GDM1 (cell line): ENCODE results near the gene VEPH1.

Experiments used
- DNase-seq: peaks from one replicate; lab custom pipeline; 2025; lab: John Stamatoyannopoulos, UW

The VEPH1 gene

DNA sequence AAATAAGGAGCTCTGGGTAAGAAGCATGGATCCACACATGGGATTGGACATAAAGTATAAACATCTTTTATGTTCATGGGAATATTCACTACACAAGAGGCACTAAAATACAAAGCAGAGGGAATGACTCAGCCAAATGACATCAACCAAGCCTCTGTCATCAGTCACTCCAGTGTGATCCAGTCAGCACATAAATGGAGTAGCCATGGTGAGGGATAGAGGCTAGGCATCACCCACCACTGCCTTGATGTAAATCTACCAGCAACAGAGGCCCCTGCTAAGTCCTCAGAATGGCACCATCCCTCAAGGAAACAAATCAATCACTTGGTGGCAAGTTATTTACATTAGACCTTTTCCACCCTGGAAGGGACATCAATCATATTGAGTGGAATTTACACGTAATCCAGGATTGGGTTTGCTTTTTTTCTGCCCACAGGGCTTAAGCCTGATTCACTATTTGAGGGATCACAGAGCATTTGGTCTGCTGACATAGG, 27.2 kb downstream of the VEPH1 start:
- no peak for DNase-seq

DNA sequence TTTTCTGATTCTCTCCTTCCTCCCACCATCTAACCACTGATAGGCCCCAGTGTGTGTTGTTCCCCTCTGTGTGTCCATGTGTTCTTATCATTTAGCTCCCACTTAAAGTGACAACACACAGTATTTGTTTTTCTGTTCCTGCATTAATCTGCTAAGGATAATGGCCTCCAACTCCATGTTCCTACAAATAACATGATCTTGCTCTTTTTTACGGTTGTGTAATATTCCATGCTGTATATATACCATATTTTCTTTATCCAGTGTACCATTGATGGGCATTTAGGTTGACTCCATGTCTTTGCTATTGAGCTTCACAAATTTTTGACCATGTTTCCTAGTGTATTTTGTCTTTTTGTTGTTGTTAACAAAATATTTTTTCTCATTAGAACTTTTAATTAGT, 30.6 kb downstream of the VEPH1 start:
- no peak for DNase-seq

DNA sequence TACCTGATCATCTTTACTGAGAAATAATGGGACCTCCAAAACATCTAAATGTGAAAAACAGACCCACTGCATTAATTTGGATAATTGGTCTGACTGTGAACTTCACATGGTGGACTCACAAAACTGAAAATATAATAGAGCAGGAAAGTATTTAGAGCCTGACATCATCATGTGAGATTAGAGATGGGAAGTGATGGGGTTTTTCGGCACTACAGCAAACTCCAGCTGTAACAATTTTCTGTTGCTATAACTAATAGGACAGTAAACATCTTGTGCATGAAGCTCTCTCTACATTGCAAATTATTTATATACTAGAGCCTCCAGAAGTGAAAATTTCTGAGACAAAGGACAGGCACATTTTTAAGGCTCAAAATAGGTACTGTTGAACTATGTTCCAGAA, 32.2 kb downstream of the VEPH1 start:
- DNase-seq, result no peak

DNA sequence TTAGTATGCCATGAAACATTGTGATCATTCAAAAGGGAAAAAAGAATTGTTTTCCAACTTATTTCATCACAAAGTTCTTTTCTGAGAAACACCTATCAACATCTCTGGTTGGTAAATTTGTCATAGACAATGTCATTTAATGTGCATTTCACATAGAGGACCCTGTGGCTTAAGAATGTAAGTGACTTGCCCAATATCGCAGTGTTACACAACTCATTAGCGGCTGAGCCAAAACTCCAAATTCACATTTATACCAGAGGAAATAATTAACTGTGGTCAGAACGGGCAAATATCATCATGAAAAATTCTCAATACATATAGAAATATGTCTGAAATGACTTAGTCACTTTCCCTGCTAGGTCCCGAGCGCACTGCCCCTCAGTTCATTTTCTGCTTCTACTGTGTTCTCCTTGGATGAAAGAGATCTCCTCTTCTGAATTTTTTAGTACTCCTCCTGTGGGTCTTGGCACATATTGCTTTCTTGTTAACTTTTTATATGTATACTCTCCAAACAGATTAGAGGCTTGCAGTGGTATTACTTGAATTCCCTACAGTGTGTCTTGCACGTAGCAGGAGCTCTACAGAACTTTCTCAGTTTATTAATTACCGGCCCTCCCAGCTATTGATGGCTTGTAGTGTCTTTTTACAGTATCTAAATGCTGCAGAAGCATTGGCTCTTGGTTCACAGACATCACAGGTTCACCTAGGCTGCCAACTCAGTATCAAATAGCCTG, 33.5 kb downstream of the VEPH1 start:
- DNase-seq, result no peak

DNA sequence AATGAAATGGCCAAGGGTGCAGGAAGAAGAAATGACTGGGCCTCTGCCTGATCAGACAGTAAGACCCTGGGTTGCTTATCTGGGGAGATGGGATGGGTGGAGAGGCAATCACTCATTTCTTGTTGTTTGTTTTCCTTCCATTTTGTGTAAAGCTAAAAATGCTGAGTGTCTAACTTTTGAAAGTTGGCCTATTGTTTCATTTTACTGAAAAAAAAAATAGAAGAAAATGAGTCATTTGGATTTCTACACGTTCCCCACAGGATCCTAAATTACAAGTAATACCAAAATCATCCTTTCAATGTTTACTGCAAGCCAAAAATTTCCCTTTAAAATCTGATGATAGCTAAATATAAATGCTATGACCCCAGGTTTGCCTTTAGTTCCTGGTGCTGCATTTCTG, 36.0 kb downstream of the VEPH1 start:
- no peak for DNase-seq

DNA sequence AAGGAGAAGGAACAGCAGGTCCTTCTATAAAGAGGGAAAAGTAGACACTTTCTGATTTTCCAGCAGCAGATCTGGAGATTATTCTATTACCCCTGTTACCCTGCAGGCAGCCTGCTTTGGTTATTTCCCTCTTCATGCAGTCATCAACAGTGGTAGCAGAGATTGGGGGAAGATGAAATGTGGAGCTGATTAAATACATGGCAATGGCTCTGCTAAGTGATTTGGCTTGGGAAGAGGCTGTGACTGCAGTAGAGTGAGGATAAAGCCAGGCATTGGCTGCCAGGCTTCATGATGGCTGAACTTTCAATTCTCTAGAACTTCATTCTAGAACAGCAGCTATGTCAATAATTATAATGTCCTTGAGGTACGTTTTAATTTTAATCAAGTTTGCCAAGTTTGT, 37.5 kb downstream of the VEPH1 start:
- no peak for DNase-seq

DNA sequence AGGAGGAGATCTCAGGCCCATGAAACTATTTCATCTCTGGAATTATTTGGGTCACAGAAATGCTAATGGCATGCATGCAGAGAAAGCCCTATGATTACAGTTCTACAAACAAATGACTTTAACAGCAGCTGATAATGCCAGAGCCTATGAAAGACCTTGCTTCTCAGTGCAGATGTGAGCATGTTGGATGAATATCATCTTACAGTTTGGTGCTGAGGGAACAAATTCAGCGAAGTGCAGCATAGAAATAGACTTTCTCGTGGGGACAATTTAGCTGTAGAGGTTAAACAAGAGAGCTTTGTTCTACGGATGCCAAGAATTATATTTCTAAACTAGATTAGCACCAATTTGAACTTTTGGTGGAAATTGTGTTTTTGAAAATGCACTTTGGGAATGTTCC, 38.9 kb downstream of the VEPH1 start:
- DNase-seq, result no peak

DNA sequence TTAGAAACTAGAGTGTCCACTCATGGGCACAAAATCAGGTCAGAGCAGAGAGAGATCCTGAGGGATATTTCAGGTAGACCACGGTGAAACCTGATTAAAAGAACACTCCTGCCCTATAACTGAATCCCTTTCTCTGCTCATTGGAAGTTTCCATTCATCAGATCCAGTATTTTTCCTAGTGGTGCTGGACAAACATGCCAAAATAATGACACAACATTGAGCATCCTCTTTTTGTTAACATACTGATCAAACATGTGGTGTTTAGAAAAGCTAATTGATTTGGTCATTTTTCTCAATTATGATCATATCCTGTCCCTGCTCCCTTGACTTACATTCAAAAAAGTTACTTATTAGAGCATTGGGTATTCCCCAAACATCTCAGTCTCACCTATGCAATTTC, 39.4 kb downstream of the VEPH1 start:
- no peak for DNase-seq

DNA sequence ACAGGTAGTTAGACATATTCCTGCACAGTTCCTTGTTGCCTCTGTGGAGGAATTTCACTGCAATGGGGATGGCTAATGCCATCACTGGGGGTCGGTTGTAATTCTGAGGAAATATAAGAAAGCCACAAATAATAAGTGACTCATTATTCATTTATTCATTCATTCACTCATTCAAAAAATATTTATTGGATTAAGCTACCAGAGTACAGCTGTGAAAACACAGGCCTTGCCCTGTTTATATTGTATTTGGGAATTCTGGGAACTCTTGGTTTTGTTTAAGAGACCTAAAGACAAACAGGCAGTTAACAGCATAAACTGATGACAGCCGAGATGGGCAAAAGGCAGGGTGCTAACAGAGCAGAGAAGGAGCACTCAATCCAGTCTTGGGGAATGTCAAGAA, 43.0 kb downstream of the VEPH1 start:
- DNase-seq, result no peak

DNA sequence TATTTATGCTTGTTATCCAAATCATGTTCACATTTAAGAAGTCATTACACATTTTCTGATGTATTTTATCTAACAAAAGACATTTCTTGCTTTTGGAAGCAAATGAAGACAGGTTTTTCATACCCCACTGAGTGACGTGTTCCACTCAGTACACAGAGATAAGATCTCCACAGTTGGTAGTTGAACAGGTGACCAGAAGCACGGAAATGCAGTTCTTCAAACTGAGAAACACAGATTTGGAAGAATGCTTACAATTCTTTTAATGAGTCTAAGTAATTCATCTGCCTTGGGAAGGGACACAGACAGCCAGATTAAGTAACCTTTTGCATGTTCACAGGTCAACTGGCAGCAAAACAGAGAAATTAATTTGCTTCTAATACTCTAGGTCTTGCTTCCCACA, 43.5 kb downstream of the VEPH1 start:
- no peak for DNase-seq

DNA sequence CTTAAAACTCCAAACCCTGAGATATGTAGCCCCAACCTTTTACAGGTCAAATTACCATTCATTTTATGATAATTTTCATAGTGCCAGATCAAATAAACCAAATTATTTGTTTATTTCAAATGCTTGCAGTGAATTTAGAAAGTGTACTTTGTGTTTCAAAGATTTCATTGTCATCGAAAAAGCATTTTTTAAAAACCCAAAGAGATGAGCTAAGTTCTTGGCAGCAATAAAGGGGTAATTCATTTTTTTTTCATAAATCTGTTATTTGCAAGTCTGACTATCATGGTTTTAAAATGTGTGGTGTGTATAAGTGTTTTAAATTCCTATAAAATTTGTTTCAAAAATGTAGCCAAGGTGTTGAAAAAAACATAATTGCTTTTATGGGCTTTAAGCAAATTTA, 49.4 kb downstream of the VEPH1 start:
- no peak for DNase-seq

DNA sequence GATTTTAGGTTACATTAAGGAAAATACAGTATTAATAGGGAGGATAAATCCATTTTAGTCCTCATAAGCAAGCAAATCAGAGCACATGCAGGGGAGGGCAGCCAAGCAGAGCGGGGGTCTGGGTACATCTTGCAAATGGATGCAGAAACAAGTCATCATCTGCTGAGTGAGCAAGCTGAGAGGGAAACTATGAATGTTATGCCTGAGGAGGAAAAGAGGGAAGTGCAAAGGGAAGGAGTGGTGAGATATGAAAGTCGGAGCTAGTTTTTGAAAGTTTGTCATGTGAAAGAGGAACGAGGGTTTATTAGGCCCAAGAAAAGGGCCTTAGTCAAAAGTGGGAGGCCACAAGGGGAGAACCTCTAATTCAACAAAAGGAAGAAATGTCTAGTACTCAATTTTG, 51.1 kb downstream of the VEPH1 start:
- DNase-seq, result peak; percentile 25

DNA sequence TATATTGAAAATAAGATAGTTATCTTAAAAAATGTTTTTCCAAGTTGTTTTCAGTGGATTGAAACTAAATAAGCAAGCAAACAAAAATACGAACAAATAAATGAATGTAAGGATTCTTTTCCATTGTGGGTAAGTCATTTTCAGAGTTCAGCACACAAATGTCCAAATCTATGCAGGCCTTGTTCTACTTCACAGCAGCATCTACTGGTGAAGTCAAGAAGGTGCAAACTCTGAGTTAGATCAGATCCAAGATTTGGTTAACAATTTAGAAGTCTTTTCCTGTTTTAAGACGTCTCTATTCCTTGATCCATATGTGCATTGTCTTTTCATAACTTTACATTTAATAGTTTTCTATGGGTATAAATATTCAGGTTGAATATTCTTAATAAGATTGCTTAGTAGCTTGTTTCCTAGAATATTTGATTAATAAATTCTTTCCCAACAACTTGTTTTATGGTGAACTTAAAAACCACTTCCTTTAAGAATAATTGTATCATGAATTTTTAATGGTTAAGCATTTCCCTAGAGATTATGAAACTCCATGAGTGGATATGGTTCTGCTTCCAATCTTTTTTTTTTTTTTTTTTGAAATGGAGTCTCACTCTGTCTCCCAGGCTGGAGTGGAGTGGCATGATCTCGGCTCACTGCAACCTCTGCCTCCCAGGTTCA, 56.1 kb downstream of the VEPH1 start:
- DNase-seq, result no peak

DNA sequence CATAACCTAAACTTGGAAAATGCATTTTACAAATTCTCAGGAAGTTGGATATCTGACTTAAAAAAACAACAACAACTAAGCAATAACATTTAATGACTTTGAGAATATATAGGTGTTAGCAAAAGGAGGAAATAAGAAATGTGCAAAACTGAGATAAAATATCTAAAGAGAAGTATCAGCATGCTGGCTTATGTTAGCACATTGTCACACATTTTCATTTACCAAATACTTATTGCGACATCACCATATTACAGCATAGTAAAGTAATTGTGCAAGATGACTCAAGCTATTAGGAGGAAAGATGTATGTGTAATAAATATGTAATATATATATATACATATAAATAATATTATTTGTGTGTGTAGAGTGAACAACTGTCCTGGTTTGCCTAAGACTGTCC, 57.4 kb downstream of the VEPH1 start:
- no peak for DNase-seq

DNA sequence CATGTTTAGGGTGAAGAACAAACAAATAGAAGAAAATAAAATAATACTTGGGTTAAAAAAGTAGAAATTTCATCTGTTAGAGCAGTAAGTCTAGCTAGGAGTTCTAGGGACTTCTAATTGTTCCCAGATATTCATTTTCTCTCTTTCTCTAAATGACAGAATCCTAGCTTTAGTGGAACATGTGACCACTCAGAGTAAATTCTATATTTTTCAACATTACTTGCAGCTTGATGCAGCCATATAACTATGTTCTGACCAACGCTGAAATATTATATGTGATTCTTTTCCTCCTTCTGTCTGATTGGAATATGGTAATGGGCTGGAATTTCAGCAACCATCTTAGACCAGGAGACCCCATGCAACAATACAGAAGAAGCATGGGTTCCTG, 58.4 kb downstream of the VEPH1 start:
- DNase-seq, result no peak

DNA sequence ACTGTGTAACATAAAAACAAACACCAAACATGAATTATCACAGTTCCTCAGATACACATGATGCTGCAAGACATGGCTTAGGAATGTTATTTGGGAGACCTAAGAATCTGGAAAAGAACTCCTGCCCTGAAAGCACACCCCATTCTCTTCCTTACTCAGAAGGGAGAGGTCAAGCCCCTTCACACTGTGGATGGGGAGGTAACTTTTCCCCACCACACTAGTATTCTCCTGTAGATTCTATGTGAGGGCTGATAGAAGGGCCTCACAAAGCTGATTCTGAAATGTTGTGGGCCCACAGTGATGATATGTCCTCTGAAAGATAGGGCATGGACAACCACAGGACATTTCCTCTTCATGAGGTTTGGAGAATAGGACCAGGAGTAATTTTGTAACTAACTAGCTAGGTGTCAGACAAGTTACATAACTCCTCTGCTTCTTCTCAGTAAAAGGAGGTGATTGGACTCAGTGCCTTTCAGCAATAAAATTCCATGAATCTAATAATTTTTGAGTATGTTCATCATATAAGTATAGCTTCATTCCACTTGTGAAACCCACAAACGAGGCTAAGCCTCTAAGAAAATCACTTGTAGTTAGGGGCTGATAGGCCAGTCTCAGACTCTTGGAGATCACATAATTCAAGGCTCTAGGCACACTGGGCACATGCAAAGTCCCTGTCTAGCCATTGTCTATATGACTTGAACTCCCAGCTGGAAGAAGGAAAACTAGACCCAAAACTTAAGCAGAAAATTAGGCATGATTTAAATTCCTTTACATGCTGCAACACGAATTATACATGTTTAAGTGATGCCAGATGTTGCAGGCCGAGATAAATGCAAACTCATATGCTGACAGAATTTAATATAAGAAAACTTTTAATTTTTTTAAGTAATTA, 59.1 kb downstream of the VEPH1 start:
- DNase-seq, result no peak

DNA sequence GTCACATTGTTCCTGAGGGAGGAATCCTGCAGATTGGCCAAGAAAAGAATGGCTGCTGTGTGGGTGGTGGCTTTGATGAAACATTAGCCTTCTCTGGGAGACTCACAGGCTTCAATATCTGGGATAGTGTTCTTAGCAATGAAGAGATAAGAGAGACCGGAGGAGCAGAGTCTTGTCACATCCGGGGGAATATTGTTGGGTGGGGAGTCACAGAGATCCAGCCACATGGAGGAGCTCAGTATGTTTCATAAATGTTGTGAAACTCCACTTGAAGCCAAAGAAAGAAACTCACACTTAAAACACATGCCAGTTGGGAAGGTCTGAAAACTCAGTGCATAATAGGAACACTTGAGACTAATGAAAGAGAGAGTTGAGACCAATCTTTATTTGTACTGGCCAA, 60.5 kb downstream of the VEPH1 start:
- DNase-seq, result no peak

DNA sequence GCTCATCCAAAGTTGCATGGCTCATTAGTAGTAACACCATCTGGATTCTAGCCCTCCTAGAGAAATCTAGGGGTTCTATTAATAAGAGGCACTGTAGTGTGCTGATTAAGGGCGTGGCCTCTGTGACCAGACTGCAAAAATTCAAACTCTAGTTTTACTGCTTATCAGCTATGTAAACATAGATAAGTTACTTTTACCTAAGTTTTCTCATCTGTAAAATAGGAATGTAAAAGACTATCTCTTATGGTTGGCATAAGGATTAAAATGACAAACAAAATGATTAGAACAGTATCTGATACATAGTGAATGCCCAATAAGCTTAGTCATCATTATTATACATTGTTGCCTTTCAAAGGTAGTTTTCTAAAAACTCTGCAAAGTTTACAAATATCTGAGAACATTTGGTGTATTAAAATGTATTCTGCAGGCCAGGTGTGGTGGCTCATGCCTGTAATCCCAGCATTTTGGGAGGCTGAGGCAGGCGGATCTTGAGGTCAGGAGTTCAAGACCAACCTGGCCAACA, 62.1 kb downstream of the VEPH1 start:
- DNase-seq, result no peak

DNA sequence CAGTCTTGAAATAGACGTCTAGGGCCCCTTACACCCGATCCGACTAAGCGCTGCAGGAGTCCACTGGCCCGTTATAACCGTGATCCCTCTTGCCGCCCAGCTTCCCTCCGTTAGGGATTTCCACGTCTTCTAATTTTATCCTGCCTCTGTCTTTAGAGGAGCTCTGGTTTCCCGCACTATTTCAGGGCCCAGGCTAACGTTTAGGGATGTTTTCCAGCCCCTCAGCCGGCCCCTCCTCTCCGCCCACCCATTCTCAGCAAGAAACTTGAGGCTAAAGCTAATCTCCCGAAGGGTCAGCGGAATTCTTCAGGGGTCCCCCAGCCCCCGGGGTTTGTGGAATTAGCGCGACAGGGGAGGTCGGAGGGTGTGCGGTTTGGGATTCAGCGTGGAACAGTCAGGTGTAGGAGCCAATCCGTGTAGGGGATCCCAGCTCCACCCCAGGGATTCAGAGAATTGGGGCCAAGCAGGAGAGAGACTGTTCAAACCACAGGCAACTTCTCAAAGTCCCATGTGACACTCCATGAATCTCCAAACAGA, 65.0 kb downstream of the VEPH1 start:
- DNase-seq, result no peak

DNA sequence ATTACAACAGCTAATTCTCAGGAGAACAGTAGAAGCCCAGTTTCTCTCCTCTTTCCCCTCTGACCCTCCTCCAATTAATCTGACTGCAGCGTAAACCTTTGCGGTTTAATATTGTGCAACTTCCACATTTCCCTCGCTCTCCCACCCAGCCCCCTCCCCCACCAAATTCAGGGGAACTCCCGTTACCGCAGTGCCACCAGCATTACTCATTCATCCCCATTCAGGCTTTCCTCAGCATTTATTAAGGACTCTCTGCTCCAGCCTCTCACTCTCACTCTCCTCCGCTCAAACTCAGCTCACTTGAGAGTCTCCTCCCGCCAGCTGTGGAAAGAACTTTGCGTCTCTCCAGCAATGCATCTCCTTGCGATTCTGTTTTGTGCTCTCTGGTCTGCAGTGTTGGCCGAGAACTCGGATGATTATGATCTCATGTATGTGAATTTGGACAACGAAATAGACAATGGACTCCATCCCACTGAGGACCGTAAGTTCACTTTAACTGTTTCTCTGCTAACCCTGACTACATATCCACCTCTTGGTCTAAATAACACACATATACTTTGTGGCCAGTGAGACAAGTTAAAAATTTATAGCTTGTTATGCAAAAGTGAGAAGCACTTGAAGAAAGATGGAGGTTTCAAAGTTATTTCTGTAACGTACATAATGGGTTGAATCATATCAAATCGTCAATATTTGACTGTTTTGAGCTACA, 66.5 kb downstream of the VEPH1 start, which contains the start of gene PTX3:
TSS of gene PTX3 (plus strand) at position 268 of the 709 bp plus-strand sequence. CDS start at position 352, 84 bp downstream.
- DNase-seq, result peak; percentile 44

DNA sequence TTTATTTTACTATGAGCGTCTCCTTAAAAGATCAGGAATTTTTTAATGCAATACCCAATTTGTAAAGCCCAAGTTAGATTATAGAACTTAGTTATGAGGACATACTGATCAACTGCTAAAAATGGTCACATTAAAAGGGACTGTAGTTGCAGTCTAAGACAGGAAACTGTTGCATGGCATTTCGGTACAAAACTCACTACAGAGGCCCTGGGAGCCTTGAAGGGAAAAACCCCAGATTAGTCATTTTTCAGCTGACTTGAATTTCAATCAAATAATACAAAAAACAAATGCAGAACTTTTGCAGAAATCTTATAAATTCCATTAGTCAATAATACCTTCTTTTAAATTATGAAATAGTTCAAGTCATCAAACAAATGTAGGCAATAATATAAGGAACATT, 73.5 kb downstream of the VEPH1 start:
- DNase-seq, result no peak

DNA sequence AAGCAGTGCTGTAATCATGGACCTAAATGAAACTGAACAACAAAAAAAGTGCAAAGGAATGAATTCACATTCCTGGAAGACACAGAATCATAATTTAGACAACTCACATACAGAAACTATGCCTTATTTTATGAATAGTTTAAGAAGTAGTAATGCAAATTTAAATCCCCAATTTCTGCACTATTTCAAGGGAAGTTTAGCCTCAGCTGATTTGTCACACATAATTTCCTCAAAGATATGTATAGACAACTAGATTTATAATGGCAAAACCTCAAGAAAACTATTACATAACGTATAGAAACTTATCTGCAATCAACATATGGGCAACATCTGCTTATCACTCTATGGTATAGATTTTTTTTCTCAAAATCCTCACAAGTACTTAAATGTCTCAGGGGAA, 74.4 kb downstream of the VEPH1 start:
- no peak for DNase-seq
